ENCODE data around the gene DGLUCY.
A peak's percentile ranks its signal among the peaks of the same experiment; 100 is the strongest.
"Not testable (repeated sequence)": the region's sequence is repeated elsewhere in the genome, so short reads cannot be mapped to it uniquely, and the experiment has no call there.

DGLUCY gene

GRCh38 chr14:91242635-91243034 lies 128.8 kb downstream of the DGLUCY start:
- no peak for DNase-seq

- no peak for DNase-seq
Measured at GRCh38 chr14:91243074-91243471, 129.2 kb downstream of the DGLUCY start.

- DNase-seq: no peak
Measured at GRCh38 chr14:91244501-91244901, 130.6 kb downstream of the DGLUCY start, which contains the start of gene GPR68. TSS of gene GPR68 (minus strand) at chr14:91244704. CDS start at chr14:91235050, 9,654 bp downstream.

- DNase-seq: no peak
Measured at GRCh38 chr14:91245029-91245428, 131.2 kb downstream of the DGLUCY start.

- DNase-seq: not testable (repeated sequence)
Measured at GRCh38 chr14:91245616-91246015, 131.7 kb downstream of the DGLUCY start.

- DNase-seq: no peak
Measured at GRCh38 chr14:91246051-91246852, 132.4 kb downstream of the DGLUCY start.

- peak; percentile 54 for DNase-seq
Measured at GRCh38 chr14:91249841-91250616, 136.2 kb downstream of the DGLUCY start.

GRCh38 chr14:91250912-91251311 lies 137.0 kb downstream of the DGLUCY start:
- no peak for DNase-seq

GRCh38 chr14:91252871-91253794 lies 139.3 kb downstream of the DGLUCY start:
- peak; percentile 49 for DNase-seq

GRCh38 chr14:91253795-91254323 lies 140.0 kb downstream of the DGLUCY start:
- DNase-seq: no peak

- DNase-seq: no peak
Measured at GRCh38 chr14:91254461-91254860, 140.6 kb downstream of the DGLUCY start.

GRCh38 chr14:91255026-91255695 lies 141.3 kb downstream of the DGLUCY start:
- DNase-seq: no peak

GRCh38 chr14:91256661-91257060 lies 142.8 kb downstream of the DGLUCY start:
- DNase-seq: no peak

- DNase-seq: no peak
Measured at GRCh38 chr14:91257328-91258010, 143.6 kb downstream of the DGLUCY start.

GRCh38 chr14:91258011-91258618 lies 144.2 kb downstream of the DGLUCY start:
- no peak for DNase-seq

- no peak for DNase-seq
Measured at GRCh38 chr14:91258876-91259275, 145.0 kb downstream of the DGLUCY start.

- DNase-seq: no peak
Measured at GRCh38 chr14:91261115-91261514, 147.2 kb downstream of the DGLUCY start.

- DNase-seq: no peak
Measured at GRCh38 chr14:91261986-91262549, 148.2 kb downstream of the DGLUCY start.

GRCh38 chr14:91263329-91263728 lies 149.5 kb downstream of the DGLUCY start:
- DNase-seq: no peak
